Dendritic cell treated with granulocyte-macrophage colony-stimulating factor and Interleukin-4, amounts not matched to agents 40 ng/mL and 50 ng/mL, for 4 days (primary cell): ENCODE data around the gene ZBTB34.
"Not testable (repeated sequence)": the region's sequence is repeated elsewhere in the genome, so short reads cannot be mapped to it uniquely, and the experiment has no call there.

ENCODE experiments used
- H3K27ac Mint-ChIP-seq: one replicate; pipeline ENCODE4 v1.8.0; 2022; ENCODE audit warnings: mild to moderate bottlenecking, mixed read lengths
- H3K27me3 Mint-ChIP-seq: one replicate; pipeline ENCODE4 v1.8.0; 2022; ENCODE audit warnings: mild to moderate bottlenecking, mixed read lengths
- H3K36me3 Mint-ChIP-seq: one replicate; pipeline ENCODE4 v1.8.0; 2022; ENCODE audit warnings: low read depth, mixed read lengths
- H3K4me1 Mint-ChIP-seq: one replicate; pipeline ENCODE4 v1.8.0; 2022; ENCODE audit warnings: low read depth, mixed read lengths
- H3K4me3 Mint-ChIP-seq: one replicate; pipeline ENCODE4 v1.8.0; 2022; ENCODE audit warnings: mild to moderate bottlenecking, moderate library complexity, mixed read lengths
- H3K9me3 Mint-ChIP-seq: one replicate; pipeline ENCODE4 v1.8.0; 2022; ENCODE audit warnings: mixed read lengths
- intact Hi-C: fragments of 100-400 bp; cut with micrococcal nuclease; formaldehyde crosslinking; loops from one replicate; pipeline ENCODE4 v1.15.0; 2022

ZBTB34 gene, protein sequence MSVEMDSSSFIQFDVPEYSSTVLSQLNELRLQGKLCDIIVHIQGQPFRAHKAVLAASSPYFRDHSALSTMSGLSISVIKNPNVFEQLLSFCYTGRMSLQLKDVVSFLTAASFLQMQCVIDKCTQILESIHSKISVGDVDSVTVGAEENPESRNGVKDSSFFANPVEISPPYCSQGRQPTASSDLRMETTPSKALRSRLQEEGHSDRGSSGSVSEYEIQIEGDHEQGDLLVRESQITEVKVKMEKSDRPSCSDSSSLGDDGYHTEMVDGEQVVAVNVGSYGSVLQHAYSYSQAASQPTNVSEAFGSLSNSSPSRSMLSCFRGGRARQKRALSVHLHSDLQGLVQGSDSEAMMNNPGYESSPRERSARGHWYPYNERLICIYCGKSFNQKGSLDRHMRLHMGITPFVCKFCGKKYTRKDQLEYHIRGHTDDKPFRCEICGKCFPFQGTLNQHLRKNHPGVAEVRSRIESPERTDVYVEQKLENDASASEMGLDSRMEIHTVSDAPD

GRCh38 chr9:126860077-126860756 lies at the start of gene ZBTB34:
Gene ZBTB34 (plus strand): TSS chr9:126860639. CDS start chr9:126879400, 18,761 bp downstream.
- Mint-ChIP-seq H3K27ac (peak within 1 kb of the TSS; percentile 83), H3K36me3 (peaks cover 21% of the 10 kb centered on the region), H3K27me3 (no peaks in the 10 kb centered on the region), H3K4me3 (peak within 1 kb of the TSS; percentile 83), H3K9me3 (no peaks in the 10 kb centered on the region), H3K4me1 (peaks cover 37% of the 10 kb centered on the region)
- intact Hi-C loops, result loop anchor here (1.0 kb wide), 1 partner anchor 54 kb away; the partner anchor contains the start of gene RALGPS1

DNA sequence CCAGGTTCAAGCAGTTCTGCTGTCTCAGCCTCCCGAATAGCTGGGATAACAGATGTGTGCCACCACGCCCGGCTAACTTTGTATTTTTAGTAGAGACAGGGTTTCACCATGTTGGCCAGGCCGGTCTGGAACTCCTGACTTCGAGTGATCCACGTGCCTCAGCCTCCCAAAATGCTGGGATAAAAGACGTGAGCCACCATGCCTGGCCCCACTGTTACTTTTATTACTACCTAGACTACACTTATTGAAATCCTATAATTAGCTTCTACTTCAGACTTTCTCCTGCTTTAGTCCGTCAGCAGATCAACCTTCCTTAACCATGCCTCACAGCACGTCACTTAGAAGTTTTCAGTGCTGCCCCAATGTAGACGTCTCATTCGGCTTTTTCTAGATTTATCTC lies 47.4 kb upstream of the ZBTB34 start:
- Mint-ChIP-seq H3K9me3 (peaks cover 44% of the 10 kb centered on the region), H3K27ac (no peak overlapping the region), H3K4me1 (peaks cover 6% of the 10 kb centered on the region), H3K4me3 (no peak overlapping the region), H3K36me3 (peaks cover 92% of the 10 kb centered on the region), H3K27me3 (no peaks in the 10 kb centered on the region)
- intact Hi-C loops, result no loop called here

DNA sequence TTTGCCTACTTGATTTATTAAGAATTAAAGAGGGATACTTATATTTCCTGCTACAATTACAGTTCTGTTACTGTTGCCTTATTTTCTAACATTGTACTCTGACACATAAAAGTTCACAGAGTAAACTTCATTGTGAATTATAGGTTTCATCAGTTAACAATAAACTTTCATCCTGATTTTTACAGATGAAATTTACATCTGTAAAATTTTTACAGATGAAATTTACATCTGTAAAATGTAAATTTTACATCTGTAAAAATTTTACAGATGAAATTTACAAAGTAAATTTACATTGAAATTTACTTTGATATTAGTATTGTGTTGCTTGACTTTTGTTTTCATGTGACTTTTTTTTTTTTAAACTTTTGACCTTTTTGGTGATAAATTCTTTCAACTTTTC lies 46.3 kb upstream of the ZBTB34 start:
- Mint-ChIP-seq H3K36me3 (peaks cover 98% of the 10 kb centered on the region), H3K4me1 (peaks cover 6% of the 10 kb centered on the region), H3K27ac (no peak overlapping the region), H3K4me3 (no peak overlapping the region), H3K9me3 (peaks cover 52% of the 10 kb centered on the region), H3K27me3 (no peaks in the 10 kb centered on the region)
- intact Hi-C loops, result no loop called here

DNA sequence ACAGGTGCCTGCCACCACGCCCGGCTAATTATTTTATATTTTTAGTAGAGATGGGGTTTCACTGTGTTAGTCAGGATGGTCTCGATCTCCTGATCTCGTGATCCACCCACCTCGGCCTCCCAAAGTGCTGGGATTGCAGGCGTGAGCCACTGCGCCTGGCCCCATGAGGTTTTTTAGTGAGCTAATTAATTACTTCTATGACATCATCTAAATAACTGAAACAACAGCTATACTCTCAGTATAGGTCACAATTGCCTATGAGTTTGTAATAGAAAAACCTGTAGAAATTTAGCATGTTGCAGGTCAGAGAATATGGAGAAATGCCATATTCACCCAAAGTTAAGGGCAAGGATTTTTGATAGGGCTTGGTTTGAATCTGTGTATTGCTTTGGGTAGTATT lies 42.8 kb upstream of the ZBTB34 start:
- H3K4me3 Mint-ChIP-seq, H3K27me3 Mint-ChIP-seq, H3K27ac Mint-ChIP-seq, H3K4me1 Mint-ChIP-seq, intact Hi-C loops: not testable (repeated sequence)
- peaks cover 59% of the 10 kb centered on the region for H3K9me3 Mint-ChIP-seq
- peaks cover 87% of the 10 kb centered on the region for H3K36me3 Mint-ChIP-seq

DNA sequence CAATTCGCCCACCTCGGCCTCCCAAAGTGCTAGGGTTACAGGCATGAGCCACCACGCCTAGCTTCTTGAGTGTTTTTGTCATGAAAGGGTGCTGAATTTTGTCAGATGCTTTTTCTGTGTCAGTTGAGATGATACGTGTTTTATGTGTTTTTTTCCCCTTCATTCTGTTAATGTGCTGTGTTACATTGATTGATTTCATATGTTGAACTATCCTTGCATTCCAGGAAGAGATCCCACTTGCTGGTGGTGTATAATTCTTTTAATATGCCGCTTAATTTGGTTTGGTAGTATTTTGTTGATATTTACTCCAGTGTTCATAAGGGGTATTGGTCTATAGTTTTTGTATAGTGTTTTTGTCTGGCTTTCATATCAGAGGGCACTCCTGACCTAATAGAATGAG lies 42.0 kb upstream of the ZBTB34 start:
- Mint-ChIP-seq H3K4me3 (no peak overlapping the region), H3K27ac (no peak overlapping the region), H3K27me3 (no peaks in the 10 kb centered on the region)

DNA sequence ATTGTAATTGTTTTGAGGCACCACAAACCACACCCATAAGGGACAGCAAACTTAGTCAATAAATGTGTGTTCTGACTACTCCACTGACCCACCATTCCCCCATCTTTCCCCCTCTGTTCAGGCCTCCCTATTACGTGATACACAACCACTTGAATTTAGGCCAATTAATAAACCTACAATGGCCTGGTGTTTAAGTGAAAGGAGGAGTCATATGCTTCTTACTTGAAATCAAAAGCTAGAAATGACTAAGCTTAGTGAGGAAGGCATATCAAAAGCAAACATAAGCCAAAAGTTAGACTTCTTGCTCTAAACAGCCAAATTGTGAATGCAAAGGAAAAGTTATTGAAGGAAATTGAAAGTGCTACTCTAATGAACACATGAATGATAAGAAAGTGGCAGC lies 41.0 kb upstream of the ZBTB34 start:
- H3K36me3 Mint-ChIP-seq, result peaks cover 78% of the 10 kb centered on the region
- peaks cover 41% of the 10 kb centered on the region for H3K9me3 Mint-ChIP-seq
- no peaks in the 10 kb centered on the region for H3K27me3 Mint-ChIP-seq
- H3K4me1 Mint-ChIP-seq, result peaks cover 6% of the 10 kb centered on the region
- intact Hi-C loops, result no loop called here
- no peak overlapping the region for H3K4me3 Mint-ChIP-seq
- H3K27ac Mint-ChIP-seq, result no peak overlapping the region

More for the DNA sequence above, 42.0 kb upstream of the ZBTB34 start:
- Mint-ChIP-seq H3K4me1 (peaks cover 6% of the 10 kb centered on the region), H3K9me3 (peaks cover 51% of the 10 kb centered on the region), H3K36me3 (peaks cover 86% of the 10 kb centered on the region)
- intact Hi-C loops, result no loop called here

DNA sequence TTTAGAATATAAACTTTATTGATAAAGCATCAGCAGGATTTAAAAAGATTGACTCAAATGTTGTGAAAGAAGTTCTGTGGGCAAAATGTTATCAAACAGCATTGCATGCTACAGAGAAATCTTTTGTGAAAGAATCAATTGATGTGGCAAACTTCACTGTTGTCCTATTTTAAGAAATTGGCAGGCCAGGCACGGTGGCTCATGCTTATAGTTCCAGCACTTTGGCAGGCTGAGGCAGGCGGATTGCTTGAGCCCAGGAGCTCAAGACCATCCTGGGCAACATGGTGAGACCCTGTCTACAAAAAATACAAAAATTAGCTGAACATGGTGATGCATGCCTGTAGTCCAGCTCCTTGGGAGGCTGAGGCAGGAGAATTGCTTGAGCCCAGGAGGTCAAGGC lies 38.2 kb upstream of the ZBTB34 start:
- intact Hi-C loops, result no loop called here
- no peak overlapping the region for H3K4me3 Mint-ChIP-seq
- no peak overlapping the region for H3K27ac Mint-ChIP-seq
- H3K36me3 Mint-ChIP-seq, result peaks cover 75% of the 10 kb centered on the region
- H3K27me3 Mint-ChIP-seq, result no peaks in the 10 kb centered on the region
- H3K4me1 Mint-ChIP-seq, result peaks cover 6% of the 10 kb centered on the region
- H3K9me3 Mint-ChIP-seq, result peaks cover 20% of the 10 kb centered on the region

DNA sequence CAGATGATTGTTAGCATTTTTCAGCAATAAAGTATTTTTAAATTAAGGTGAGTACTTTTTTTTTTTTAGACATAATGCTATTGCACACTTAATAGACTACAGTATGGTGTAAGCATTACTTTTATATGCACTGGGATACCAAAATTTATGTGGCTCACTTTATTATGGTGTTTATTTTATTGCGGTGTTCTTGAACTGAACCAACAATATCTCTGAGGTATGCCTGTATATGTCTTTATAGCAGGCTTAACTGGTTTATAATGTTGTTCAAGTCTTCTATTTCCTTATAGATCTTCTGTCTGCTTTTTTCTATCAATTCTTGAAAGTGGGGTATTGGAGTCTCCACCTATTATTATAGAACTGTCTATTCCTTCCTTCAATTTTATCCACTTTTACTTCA lies 37.6 kb upstream of the ZBTB34 start:
- peaks cover 6% of the 10 kb centered on the region for H3K4me1 Mint-ChIP-seq
- H3K36me3 Mint-ChIP-seq, result peaks cover 75% of the 10 kb centered on the region
- no peak overlapping the region for H3K27ac Mint-ChIP-seq
- H3K27me3 Mint-ChIP-seq, result no peaks in the 10 kb centered on the region
- peaks cover 16% of the 10 kb centered on the region for H3K9me3 Mint-ChIP-seq
- no peak overlapping the region for H3K4me3 Mint-ChIP-seq
- intact Hi-C loops, result no loop called here

DNA sequence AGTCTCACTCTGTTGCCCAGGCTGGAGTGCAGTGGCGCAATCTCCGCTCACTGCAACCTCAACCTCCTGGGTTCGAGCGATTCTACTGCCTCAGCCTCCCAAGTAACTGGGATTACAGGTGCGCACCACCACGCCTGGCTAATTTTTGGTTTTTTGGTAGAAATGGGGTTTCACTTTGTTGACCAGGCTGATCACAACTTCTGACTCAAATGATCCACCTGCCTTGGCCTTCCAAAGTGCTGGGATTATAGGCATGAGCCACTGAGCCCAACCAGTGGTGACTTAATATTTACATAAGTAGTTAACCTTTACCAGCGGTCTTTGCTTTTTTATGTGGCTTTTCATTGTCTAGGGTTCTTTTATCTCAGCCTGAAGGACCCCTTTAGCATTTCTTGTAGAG lies 36.4 kb upstream of the ZBTB34 start:
- H3K27me3 Mint-ChIP-seq, H3K4me1 Mint-ChIP-seq, H3K9me3 Mint-ChIP-seq, H3K27ac Mint-ChIP-seq, H3K4me3 Mint-ChIP-seq, intact Hi-C loops: not testable (repeated sequence)
- peaks cover 65% of the 10 kb centered on the region for H3K36me3 Mint-ChIP-seq

DNA sequence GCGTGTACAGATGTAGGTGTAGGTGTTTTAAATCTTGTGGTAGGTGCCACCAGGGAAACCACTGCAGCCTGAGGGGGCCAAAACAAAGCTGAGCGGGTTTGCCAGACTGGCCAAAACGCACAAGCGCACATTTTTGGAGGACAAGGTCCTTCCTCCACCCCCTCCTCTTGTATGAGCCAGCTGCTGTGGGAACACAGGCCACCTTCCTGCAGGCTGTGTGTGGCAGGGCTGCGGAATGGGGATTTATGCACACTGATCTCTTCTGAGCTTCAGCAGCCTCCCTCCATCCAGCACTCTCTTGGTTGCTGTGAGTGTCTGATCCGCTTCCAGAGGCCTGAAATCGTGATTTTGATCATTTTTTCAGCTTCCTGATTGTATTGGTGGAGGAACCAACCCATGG lies 33.2 kb upstream of the ZBTB34 start:
- peaks cover 6% of the 10 kb centered on the region for H3K4me1 Mint-ChIP-seq
- peaks cover 74% of the 10 kb centered on the region for H3K36me3 Mint-ChIP-seq
- intact Hi-C loops, result no loop called here
- H3K27me3 Mint-ChIP-seq, result no peaks in the 10 kb centered on the region
- H3K4me3 Mint-ChIP-seq, result no peak overlapping the region
- no peaks in the 10 kb centered on the region for H3K9me3 Mint-ChIP-seq
- no peak overlapping the region for H3K27ac Mint-ChIP-seq

- Mint-ChIP-seq H3K4me1 (peaks cover 11% of the 10 kb centered on the region), H3K9me3 (no peaks in the 10 kb centered on the region), H3K27ac (no peak overlapping the region), H3K4me3 (no peak overlapping the region), H3K36me3 (peaks cover 79% of the 10 kb centered on the region), H3K27me3 (no peaks in the 10 kb centered on the region)
- intact Hi-C loops, result no loop called here
Measured at GRCh38 chr9:126829035-126829434, 31.4 kb upstream of the ZBTB34 start.

GRCh38 chr9:126830827-126831226 lies 29.6 kb upstream of the ZBTB34 start:
- peaks cover 7% of the 10 kb centered on the region for H3K4me1 Mint-ChIP-seq
- peaks cover 83% of the 10 kb centered on the region for H3K36me3 Mint-ChIP-seq
- intact Hi-C loops, result no loop called here
- no peak overlapping the region for H3K27ac Mint-ChIP-seq
- no peaks in the 10 kb centered on the region for H3K9me3 Mint-ChIP-seq
- H3K4me3 Mint-ChIP-seq, result no peak overlapping the region
- no peaks in the 10 kb centered on the region for H3K27me3 Mint-ChIP-seq

- peaks cover 12% of the 10 kb centered on the region for H3K4me1 Mint-ChIP-seq
- H3K27ac Mint-ChIP-seq, result no peak overlapping the region
- H3K9me3 Mint-ChIP-seq, result no peaks in the 10 kb centered on the region
- intact Hi-C loops, result no loop called here
- peaks cover 84% of the 10 kb centered on the region for H3K36me3 Mint-ChIP-seq
- no peak overlapping the region for H3K4me3 Mint-ChIP-seq
- no peaks in the 10 kb centered on the region for H3K27me3 Mint-ChIP-seq
Measured at GRCh38 chr9:126832440-126832839, 28.0 kb upstream of the ZBTB34 start.

- H3K9me3 Mint-ChIP-seq, result no peaks in the 10 kb centered on the region
- no peak overlapping the region for H3K4me3 Mint-ChIP-seq
- H3K27ac Mint-ChIP-seq, result no peak overlapping the region
- H3K4me1 Mint-ChIP-seq, result peaks cover 12% of the 10 kb centered on the region
- no peaks in the 10 kb centered on the region for H3K27me3 Mint-ChIP-seq
- intact Hi-C loops, result no loop called here
- H3K36me3 Mint-ChIP-seq, result peaks cover 79% of the 10 kb centered on the region
Measured at GRCh38 chr9:126833020-126833419, 27.4 kb upstream of the ZBTB34 start.
